Activated CD4-positive, alpha-beta T cell treated with anti-CD3 and anti-CD28 coated beads, Interleukin-2, amount 10 ng/mL, durations not matched to agents 7 days and 5 days (primary cell): ENCODE measurements around the gene TFCP2. TPM values are rescaled to one million over a fixed set of nuclear protein-coding genes. Genes with fewer than 3 reads are reported as not detected.

Experiments used
- CTCF ChIA-PET: fragments of 350-600 bp; sonication (Branson Sonifier 250); formaldehyde crosslinking; loops from one replicate; lab custom pipeline; 2021; ENCODE audit warnings: antibody characterized with exemption; lab: Charles Lee
- POLR2A ChIA-PET: fragments of 350-600 bp; sonication (Branson Sonifier 250); formaldehyde crosslinking; loops from one replicate; lab custom pipeline; 2021; ENCODE audit warnings: antibody characterized with exemption; lab: Charles Lee
- DNase-seq: peaks from one replicate; pipeline ENCODE4 v3.0.0-alpha.2; 2020
- H3K27ac Mint-ChIP-seq: one replicate; pipeline ENCODE4 v1.8.0; 2021; ENCODE audit warnings: mild to moderate bottlenecking, moderate library complexity, mixed read lengths
- H3K27me3 Mint-ChIP-seq: one replicate; pipeline ENCODE4 v1.8.0; 2021; ENCODE audit warnings: mixed read lengths
- H3K36me3 Mint-ChIP-seq: one replicate; pipeline ENCODE4 v1.8.0; 2021; ENCODE audit warnings: low read depth, mixed read lengths
- H3K4me1 Mint-ChIP-seq: one replicate; pipeline ENCODE4 v1.8.0; 2021; ENCODE audit warnings: mixed read lengths
- H3K4me3 Mint-ChIP-seq: one replicate; pipeline ENCODE4 v1.8.0; 2021; ENCODE audit warnings: mild to moderate bottlenecking, moderate library complexity, mixed read lengths
- H3K9me3 Mint-ChIP-seq: one replicate; pipeline ENCODE4 v1.8.0; 2021; ENCODE audit warnings: mixed read lengths
- total RNA-seq, 2 experiments: library from RNA; stranded (reverse); gene quantifications; one replicate each; pipeline ENCODE4 v1.2.3, GENCODE V29; 2021

The TFCP2 gene
- total RNA-seq, 2 experiments from 2014 or later, result 39.2 to 40.9 TPM

DNA sequence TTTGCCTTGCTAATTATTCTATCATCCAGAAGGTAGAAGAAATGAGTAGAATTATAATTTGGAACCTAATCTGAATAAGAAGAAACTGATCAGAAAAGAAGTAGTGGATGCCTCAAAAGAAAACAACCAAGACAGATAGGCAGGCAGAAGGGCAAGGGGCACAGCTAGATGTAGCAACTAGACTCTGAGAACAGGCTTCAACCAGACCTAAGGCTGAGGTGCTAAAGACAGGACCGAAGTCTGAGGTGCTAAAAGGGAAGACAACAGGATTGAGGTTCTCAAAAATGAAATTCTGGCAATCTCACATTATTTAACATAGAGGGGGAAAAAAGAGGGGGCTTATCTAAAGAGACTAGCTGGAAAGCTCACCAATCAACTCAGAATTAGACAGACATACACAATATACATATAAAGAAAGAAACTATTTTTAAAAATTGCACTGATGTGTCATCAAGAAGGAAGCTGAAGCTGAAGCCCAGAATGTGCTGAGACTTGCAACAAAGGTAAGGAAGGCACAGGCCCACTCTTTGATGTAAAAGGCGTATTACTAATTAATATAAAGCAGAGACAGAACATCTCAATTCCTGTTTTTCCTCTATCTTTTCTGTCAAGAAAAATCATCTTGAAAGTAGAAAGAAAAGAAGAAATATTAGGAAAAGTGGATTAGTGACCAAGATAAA lies 45.7 kb downstream of the TFCP2 start:
- POLR2A ChIA-PET, result no interaction called here
- no peak for DNase-seq
- H3K4me3 Mint-ChIP-seq, result no peak overlapping the region

DNA sequence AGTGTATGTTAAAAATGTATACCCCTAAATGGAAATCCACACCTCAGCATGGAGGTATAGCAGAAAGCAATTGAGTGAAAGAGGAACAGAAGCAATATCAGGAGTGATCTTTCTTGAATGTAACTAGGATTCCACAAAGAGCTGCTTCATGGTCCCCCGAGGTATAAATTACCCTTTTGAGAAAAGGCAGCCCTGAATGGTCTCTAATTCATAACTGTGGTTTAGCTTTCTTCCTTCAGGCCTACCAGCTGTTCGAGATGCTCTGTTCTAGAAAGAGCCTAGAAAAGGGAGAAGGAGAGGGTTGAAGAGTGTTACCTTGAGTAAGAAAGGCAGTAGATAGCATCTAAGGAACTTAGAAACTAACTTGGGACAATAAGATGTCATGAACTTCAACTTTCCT lies 46.6 kb downstream of the TFCP2 start:
- no peaks in the 10 kb centered on the region for H3K4me1 Mint-ChIP-seq
- peaks cover 11% of the 10 kb centered on the region for H3K36me3 Mint-ChIP-seq
- no peak for DNase-seq
- no peaks in the 10 kb centered on the region for H3K9me3 Mint-ChIP-seq
- no peak overlapping the region for H3K27ac Mint-ChIP-seq
- ChIA-PET POLR2A (no interaction called here), CTCF (interaction anchor here (0.6 kb wide), 1 partner anchor 411 kb away, joined by 3 read pairs; no protein-coding TSS in a partner anchor)
- no peaks in the 10 kb centered on the region for H3K27me3 Mint-ChIP-seq
- H3K4me3 Mint-ChIP-seq, result no peak overlapping the region

More for the DNA sequence above, 45.7 kb downstream of the TFCP2 start:
- no peaks in the 10 kb centered on the region for H3K9me3 Mint-ChIP-seq
- CTCF ChIA-PET, result interaction anchor here (0.7 kb wide), 1 partner anchor 539 kb away, joined by 4 read pairs; no protein-coding TSS in a partner anchor
- H3K36me3 Mint-ChIP-seq, result peaks cover 12% of the 10 kb centered on the region
- H3K4me1 Mint-ChIP-seq, result no peaks in the 10 kb centered on the region
- no peaks in the 10 kb centered on the region for H3K27me3 Mint-ChIP-seq
- H3K27ac Mint-ChIP-seq, result no peak overlapping the region

DNA sequence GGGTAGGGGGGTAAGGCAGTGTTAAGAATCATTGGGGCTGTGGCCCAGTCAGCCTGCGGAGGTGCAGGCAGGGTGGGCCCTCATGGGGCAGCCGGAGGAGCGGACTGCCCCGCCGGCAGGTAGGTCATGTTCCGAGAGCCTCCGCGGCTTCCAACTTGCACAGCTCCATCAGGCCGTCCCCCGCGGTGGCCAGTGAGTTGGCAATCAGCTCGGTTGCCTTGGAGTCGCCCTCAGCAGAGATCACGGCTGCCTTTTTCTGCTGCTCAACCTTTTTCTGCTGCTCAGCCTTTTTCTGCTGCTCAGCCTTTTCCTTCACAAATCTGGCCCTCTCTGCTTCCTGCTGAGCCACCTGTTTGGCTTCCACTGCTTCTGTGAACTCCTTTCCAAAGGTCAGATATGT lies 48.4 kb downstream of the TFCP2 start:
- H3K27ac Mint-ChIP-seq, result no peak overlapping the region
- no peaks in the 10 kb centered on the region for H3K4me1 Mint-ChIP-seq
- H3K27me3 Mint-ChIP-seq, result no peaks in the 10 kb centered on the region
- CTCF ChIA-PET, result interaction anchor here (0.6 kb wide), 1 partner anchor 52 kb away, joined by 4 read pairs; no protein-coding TSS in a partner anchor
- no peak for DNase-seq
- H3K4me3 Mint-ChIP-seq, result no peak overlapping the region
- no peaks in the 10 kb centered on the region for H3K9me3 Mint-ChIP-seq
- H3K36me3 Mint-ChIP-seq, result peaks cover 12% of the 10 kb centered on the region
- POLR2A ChIA-PET, result no interaction called here

DNA sequence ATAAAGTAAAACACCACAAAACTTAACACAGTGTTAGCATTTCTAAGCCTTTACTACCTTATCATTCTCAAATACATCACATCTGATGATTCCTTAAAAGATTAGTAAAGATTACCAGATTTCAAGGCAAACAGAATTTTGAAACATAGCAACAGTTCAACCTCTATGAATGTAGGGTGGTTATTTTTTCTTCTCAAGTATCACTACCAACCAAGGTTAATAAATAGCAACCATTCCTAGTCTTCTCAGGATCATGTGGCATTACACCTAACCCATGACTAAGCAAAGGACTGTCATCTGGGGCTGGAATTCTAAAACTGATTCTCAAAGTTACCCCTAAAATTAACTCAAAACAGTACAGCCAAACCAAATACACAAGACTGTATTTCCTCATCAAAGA lies 50.1 kb downstream of the TFCP2 start:
- ChIA-PET POLR2A (no interaction called here), CTCF (no interaction called here)
- Mint-ChIP-seq H3K4me3 (no peak overlapping the region), H3K27ac (no peak overlapping the region), H3K27me3 (no peaks in the 10 kb centered on the region), H3K36me3 (peaks cover 12% of the 10 kb centered on the region), H3K4me1 (no peaks in the 10 kb centered on the region), H3K9me3 (no peaks in the 10 kb centered on the region)
- DNase-seq, result no peak

DNA sequence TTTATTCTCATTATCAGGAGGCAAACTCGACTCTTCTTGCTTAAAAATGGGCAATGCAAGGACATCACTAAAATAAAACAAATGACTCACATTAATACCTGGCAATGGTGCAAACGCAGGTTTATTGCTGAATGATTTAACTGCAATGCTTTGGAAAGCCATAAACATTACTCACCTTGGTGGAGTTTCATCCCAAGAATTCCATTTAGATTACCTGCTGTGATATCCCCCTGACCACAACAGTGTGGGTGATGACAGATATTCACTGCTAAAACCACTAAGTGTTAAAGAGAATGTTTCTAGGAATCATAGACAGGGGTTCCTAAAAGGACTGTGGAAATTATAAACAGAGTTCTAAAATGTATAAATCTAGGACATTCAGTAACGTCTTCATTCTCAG lies 54.2 kb downstream of the TFCP2 start:
- H3K9me3 Mint-ChIP-seq, result no peaks in the 10 kb centered on the region
- POLR2A ChIA-PET, result no interaction called here
- H3K27me3 Mint-ChIP-seq, result no peaks in the 10 kb centered on the region
- peaks cover 22% of the 10 kb centered on the region for H3K36me3 Mint-ChIP-seq
- H3K27ac Mint-ChIP-seq, result no peak overlapping the region
- CTCF ChIA-PET, result no interaction called here
- H3K4me3 Mint-ChIP-seq, result no peak overlapping the region
- no peak for DNase-seq
- no peaks in the 10 kb centered on the region for H3K4me1 Mint-ChIP-seq

DNA sequence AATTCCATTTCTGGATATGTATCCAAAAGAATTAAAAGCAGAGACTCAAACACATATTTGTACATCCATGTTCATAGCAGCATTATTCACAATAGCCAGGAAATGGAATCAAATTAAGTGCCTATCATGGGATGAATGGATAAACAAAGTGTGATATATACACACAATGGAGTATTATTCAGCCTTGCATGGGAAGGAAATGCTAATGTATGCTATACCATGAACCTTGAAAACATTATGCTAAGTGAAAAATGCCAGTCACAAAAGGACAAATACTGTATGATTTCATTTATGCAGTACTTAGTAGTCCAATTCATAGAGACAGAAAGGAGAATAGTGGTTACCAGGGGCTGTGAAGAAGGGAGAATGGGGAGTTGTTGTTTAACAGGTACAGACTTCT lies 57.4 kb downstream of the TFCP2 start:
- POLR2A ChIA-PET, result no interaction called here

DNA sequence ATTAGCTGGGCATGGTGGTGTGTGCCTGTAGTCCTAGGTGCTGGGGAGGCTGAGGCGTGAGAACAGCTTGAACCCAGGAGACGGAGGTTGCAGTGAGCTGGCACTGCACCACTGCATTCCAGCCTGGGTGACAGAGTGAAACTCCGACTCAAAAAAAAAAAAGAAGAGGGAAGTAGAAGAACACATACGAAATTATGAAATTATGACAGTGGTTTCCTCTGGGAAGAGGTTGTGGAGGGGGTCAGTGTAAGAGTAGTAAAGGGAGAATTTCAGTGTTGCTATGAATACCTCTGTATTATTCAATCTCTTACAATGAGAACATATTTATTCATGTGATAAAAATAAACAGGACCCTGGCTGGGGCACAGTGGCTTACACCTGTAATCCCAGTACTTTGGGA lies 64.8 kb downstream of the TFCP2 start:
- H3K27ac Mint-ChIP-seq, result no peak overlapping the region
- ChIA-PET CTCF (no interaction called here), POLR2A (no interaction called here)
- no peaks in the 10 kb centered on the region for H3K27me3 Mint-ChIP-seq
- H3K4me3 Mint-ChIP-seq, result no peak overlapping the region
- no peaks in the 10 kb centered on the region for H3K9me3 Mint-ChIP-seq
- peaks cover 35% of the 10 kb centered on the region for H3K36me3 Mint-ChIP-seq
- DNase-seq, result no peak
- peaks cover 2% of the 10 kb centered on the region for H3K4me1 Mint-ChIP-seq

More for the DNA sequence above, 57.4 kb downstream of the TFCP2 start:
- H3K4me3 Mint-ChIP-seq, result no peak overlapping the region
- no peaks in the 10 kb centered on the region for H3K4me1 Mint-ChIP-seq
- no peak for DNase-seq
- H3K9me3 Mint-ChIP-seq, result no peaks in the 10 kb centered on the region
- CTCF ChIA-PET, result no interaction called here
- peaks cover 32% of the 10 kb centered on the region for H3K36me3 Mint-ChIP-seq
- H3K27me3 Mint-ChIP-seq, result no peaks in the 10 kb centered on the region
- no peak overlapping the region for H3K27ac Mint-ChIP-seq

DNA sequence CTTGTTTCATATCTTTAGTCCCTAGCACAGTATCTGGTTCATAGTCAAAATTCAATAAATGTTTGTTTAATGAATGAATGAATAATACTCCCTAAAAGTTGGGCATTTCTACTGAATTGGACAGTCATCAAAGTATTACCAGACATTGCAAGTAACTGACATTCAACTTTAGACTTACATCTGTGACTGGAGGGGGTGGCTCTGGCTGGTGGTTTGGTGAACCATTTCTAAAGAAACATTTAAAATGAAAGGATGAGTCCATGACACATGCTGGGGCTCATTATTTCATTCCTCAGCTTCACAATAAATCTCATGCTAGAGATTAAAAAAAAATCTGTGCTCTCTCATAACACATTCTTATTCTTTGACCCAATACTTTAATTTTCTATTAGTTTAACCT lies 69.0 kb downstream of the TFCP2 start:
- Mint-ChIP-seq H3K4me3 (no peak overlapping the region), H3K27ac (no peak overlapping the region), H3K9me3 (no peaks in the 10 kb centered on the region), H3K36me3 (peaks cover 41% of the 10 kb centered on the region), H3K27me3 (no peaks in the 10 kb centered on the region), H3K4me1 (peaks cover 2% of the 10 kb centered on the region)
- CTCF ChIA-PET, result no interaction called here
- DNase-seq, result no peak
- POLR2A ChIA-PET, result no interaction called here

DNA sequence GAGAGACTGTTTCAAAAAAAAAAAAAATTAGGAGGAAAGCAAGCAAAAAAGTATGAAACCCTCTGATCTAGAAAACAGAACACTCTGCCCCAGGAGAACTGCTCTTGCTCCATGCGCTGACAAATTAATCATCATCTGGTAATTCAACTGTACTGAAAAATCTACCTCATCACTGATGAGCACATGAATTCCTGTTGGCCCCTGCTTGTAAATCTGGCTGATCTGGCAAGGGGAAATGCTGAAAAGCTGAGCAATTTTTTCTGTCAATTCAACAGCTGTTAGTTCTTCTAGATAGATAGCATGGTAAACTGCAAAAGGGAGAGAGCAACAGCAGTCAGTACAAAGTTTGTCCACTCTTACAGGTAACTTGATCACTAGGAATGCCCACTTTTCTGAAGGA lies 74.3 kb downstream of the TFCP2 start:
- no peak overlapping the region for H3K4me3 Mint-ChIP-seq
- no peak for DNase-seq
- no peaks in the 10 kb centered on the region for H3K4me1 Mint-ChIP-seq
- ChIA-PET CTCF (no interaction called here), POLR2A (no interaction called here)
- H3K27ac Mint-ChIP-seq, result no peak overlapping the region
- peaks cover 51% of the 10 kb centered on the region for H3K36me3 Mint-ChIP-seq
- no peaks in the 10 kb centered on the region for H3K9me3 Mint-ChIP-seq
- H3K27me3 Mint-ChIP-seq, result no peaks in the 10 kb centered on the region

DNA sequence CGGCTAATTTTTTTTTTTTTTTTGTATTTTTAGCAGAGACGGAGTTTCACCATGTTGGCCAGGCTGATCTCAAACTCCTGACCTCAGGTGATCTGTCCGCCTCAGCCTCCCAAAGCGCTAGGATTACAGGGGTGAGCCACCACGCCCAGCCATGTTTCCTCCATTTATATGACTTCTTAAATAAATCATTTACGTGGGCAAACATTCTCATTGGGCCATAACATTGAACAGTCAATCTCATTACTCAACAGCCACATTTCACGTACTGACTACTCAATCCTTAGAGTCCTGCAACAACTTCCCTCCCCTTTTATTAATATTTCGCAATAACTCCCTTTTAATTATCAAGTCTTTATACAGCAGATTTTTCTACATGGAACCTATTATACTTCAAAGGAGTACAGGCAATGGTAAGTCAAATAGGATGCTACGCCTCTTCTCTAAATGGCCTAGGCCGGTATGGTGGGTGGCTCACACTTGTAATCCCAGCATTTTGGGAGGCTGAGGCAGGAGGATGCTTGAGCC lies 82.2 kb downstream of the TFCP2 start:
- ChIA-PET CTCF (interaction anchor here (0.6 to 0.9 kb wide), 2 partner anchors 96 to 316 kb away, joined by 3 to 5 read pairs; no protein-coding TSS in a partner anchor), POLR2A (no interaction called here)
- Mint-ChIP-seq H3K27ac (no peak overlapping the region), H3K36me3 (peaks cover 31% of the 10 kb centered on the region), H3K27me3 (no peaks in the 10 kb centered on the region), H3K9me3 (no peaks in the 10 kb centered on the region), H3K4me1 (peaks cover 14% of the 10 kb centered on the region), H3K4me3 (no peak overlapping the region)
- DNase-seq, result no peak

DNA sequence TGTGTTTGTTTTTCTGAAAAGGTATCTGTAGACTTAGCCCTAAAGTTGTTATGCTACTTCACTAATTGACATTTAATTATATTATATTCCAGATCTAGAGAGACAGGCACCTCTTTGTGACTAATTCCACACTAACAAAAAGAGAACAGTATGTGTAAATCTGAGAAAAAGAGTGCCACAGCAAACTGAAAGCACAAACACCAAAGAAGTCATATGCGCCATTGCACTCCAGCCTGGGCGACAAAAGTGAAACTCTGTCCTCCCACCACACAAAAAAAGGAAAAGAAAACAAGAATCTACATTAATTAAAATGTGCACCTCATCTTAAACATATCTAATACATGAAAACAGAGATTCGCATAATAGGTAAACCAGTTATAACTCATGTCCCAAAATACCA lies 85.1 kb downstream of the TFCP2 start:
- Mint-ChIP-seq H3K27me3 (no peaks in the 10 kb centered on the region), H3K4me1 (peaks cover 21% of the 10 kb centered on the region), H3K36me3 (peaks cover 13% of the 10 kb centered on the region), H3K4me3 (no peak overlapping the region), H3K9me3 (no peaks in the 10 kb centered on the region), H3K27ac (peak overlapping the region; percentile 74)
- CTCF ChIA-PET, result no interaction called here
- POLR2A ChIA-PET, result no interaction called here
- DNase-seq, result no peak

DNA sequence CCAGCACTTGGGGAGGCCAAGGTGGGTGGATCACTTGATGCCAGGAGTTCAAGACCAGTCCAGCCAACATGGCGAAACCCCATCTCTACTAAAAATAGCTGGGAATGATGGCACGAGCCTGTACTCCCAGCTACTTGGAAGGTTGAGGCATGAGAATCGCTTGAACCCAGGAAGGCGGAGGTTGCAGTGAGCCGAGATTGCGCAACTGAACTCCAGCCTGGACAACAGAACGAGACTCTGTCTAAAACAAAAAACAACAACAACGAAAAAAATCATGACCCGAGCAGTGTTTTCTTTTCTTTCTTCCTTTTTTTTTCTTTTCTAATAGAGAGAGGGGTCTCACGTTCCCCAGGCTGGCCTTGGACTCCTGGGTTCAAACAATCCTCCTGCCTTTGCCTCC lies 86.0 kb downstream of the TFCP2 start:
- ChIA-PET CTCF (no interaction called here), POLR2A (no interaction called here)
- Mint-ChIP-seq H3K27me3 (no peaks in the 10 kb centered on the region), H3K36me3 (peaks cover 16% of the 10 kb centered on the region), H3K4me3 (no peak overlapping the region), H3K4me1 (peaks cover 30% of the 10 kb centered on the region), H3K27ac (peak overlapping the region; percentile 54), H3K9me3 (no peaks in the 10 kb centered on the region)
- DNase-seq, result no peak

DNA sequence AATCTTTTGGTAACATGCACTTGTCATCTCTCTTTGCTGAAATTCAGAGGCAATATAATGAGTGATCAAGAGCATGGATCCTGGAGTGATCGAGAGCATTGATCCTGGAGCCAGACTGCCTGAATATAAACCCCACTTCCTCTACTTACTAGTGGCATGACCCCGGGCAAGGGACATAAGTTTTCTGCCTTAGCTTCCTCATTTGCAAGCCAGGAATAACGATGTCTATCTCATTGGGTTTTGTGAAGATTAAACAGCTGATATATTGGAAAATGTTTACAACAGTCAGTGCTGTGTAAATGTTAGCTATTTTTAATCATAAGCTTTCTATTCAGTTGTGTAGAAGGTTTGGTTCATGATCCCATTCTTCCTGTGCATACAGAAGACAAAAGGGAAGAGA lies 87.2 kb downstream of the TFCP2 start:
- no peak for DNase-seq
- POLR2A ChIA-PET, result no interaction called here
- H3K36me3 Mint-ChIP-seq, result peaks cover 14% of the 10 kb centered on the region
- no peak overlapping the region for H3K4me3 Mint-ChIP-seq
- peaks cover 37% of the 10 kb centered on the region for H3K4me1 Mint-ChIP-seq
- no peaks in the 10 kb centered on the region for H3K9me3 Mint-ChIP-seq
- CTCF ChIA-PET, result interaction anchor here (0.6 kb wide), 1 partner anchor 20 kb away, joined by 3 read pairs; no protein-coding TSS in a partner anchor
- no peak overlapping the region for H3K27ac Mint-ChIP-seq
- H3K27me3 Mint-ChIP-seq, result no peaks in the 10 kb centered on the region
